Cardiac fibroblast (primary cell): ENCODE data around the gene XPNPEP1.

Source experiments
- DNase-seq, 2 donors: peaks; one replicate each; pipeline versions ENCODE4 v3.0.0 to v3.0.0-alpha.2; 2010; ENCODE audit warnings: low read depth in 2 of 2
- H3K4me3 ChIP-seq, 2 donors: replicated peaks in 1 of 2; 1 replicate in 1 of 2; 2 replicates in 1 of 2; pipeline ENCODE4 v1.5.1; 2011; ENCODE audit warnings: low read depth in 2 of 2, low read length in 2 of 2, mild to moderate bottlenecking in 2 of 2, moderate library complexity in 1 of 2
- TF ChIP-seq, protein P1 (sequence below): IDR thresholded peaks from one replicate; pipeline ENCODE4 v1.5.1; 2011; ENCODE audit warnings: low read depth, mild to moderate bottlenecking, low read length, inconsistent platforms

XPNPEP1 gene

DNA sequence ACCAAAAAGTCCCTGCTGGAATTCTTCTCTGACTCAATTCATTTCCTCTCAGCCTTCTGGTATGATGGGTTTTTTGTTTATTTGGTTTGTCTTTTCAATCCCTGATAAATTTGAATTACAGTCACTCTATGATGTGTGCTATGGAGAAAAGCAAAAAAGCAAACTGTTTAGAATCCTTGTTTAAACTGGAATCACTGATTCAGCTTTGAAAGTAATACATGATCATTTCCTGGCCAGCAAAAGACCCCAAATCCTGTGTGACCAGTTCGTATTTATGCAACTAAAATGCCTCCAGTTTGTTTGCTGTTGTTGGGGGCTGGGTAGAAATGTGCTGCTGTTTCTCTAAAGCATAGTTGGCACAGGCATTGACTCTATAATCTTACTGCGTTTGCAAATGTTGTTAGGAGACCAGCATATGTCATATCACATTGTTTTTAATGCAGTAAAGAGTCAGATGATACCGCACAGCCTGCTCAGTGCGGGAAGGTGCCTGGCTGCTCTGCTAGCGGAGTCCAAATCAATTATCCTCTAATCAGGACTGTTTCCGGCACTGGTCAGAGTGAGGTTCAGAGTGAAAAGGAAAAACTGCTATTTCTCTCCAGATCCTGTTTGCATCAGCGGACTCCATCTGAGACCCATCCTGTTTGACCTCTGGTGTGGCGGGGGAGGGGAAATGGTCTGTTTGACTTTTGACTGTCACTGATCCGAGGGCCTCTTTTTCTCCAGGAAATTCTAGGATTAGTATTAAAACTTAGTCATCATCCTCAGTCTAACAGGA is 43.8 kb upstream of the XPNPEP1 start:
- H3K4me3 ChIP-seq: peak overlapping the region in 1 of 2 donors; percentile 4
- TF ChIP-seq, protein P1, sequence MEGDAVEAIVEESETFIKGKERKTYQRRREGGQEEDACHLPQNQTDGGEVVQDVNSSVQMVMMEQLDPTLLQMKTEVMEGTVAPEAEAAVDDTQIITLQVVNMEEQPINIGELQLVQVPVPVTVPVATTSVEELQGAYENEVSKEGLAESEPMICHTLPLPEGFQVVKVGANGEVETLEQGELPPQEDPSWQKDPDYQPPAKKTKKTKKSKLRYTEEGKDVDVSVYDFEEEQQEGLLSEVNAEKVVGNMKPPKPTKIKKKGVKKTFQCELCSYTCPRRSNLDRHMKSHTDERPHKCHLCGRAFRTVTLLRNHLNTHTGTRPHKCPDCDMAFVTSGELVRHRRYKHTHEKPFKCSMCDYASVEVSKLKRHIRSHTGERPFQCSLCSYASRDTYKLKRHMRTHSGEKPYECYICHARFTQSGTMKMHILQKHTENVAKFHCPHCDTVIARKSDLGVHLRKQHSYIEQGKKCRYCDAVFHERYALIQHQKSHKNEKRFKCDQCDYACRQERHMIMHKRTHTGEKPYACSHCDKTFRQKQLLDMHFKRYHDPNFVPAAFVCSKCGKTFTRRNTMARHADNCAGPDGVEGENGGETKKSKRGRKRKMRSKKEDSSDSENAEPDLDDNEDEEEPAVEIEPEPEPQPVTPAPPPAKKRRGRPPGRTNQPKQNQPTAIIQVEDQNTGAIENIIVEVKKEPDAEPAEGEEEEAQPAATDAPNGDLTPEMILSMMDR: no peak
- DNase-seq: peak; percentile 68 to 86

GRCh38 chr10:109964318-109964717 is 41.0 kb upstream of the XPNPEP1 start:
- H3K4me3 ChIP-seq: no peak overlapping the region
- DNase-seq: no peak
- TF ChIP-seq, protein P1: no peak

DNA sequence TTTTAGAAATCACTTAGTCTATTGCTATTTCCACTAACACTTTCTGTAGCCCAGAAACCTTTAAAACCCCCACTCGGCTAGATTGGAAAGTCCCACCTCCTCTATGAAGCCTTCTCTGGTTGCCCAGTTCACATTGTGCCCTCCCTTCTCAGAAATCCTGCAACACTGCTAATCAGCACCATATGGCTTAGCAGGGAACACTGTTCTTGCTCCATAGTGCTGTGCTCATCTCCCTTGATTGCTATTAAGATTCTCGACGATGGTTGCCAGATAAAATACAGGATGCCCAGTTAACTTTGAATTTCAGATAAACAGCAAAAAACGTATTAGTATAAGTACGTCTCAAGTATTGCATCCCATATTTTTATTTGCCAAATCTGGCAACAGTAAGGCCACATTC is 40.1 kb upstream of the XPNPEP1 start:
- no peak overlapping the region for H3K4me3 ChIP-seq
- TF ChIP-seq, protein P1: no peak
- peak in 1 of 2 donors; percentile 30 for DNase-seq

DNA sequence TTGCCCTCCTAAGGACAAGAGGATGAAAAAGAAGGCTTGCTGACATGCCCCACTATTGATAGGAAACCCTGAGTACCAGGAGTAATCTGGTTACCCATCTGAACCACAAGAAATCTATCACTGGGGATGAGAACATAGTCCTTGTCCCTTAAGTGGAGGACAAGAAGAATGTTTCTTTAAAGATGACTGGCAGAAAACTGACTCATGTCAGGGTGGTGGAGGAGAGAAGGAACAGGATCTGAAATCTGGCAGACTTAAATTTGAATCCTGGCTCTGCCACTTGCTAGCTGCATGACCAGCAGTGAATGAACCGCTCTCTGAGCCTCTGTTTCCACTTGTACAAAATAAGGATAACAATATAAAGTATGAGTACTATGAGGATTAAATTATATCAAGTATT is 38.9 kb upstream of the XPNPEP1 start:
- peak in 1 of 2 donors; percentile 16 for DNase-seq
- H3K4me3 ChIP-seq: no peak overlapping the region
- TF ChIP-seq, protein P1: no peak

DNA sequence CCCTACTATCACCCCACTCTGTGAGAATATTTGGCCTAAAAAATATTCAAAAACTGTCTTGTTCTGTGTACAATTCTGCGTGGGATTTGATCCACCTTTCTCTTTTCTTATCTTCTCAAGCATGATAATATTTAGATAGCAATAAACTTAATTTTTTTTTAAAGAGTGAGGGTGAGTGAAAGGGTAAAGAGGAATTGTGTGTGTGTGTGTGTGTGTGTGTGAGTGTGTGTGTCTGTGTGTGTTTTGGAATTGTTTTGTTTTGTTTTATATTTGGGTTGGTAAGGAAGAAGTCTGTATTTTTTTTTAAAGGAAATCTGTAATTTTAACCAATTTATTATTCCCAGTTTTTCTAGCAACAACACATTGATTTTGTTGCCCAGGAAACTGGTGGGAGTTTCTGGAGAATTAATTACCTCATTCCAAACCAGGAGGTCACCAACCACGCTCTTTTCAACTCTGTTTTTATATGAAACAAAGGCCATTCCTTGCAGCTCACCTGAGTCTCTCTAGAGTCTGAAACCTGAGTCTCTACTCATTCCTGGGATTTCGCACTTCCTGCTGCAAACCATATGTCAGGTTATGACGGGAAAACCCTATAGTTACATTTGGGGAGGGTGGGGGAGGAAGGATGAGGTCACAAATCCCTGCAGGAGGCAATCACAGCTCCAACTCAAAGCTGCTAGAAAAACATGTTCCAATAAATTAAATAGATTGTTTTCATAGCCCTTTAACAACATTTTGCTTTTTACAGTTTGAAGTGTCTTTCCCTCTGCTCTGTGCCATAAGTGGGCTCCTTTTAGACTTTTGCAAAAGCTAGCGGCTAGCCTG is 38.1 kb upstream of the XPNPEP1 start:
- DNase-seq: peak in 1 of 2 donors; percentile 56
- TF ChIP-seq, protein P1: no peak
- H3K4me3 ChIP-seq: no peak overlapping the region

DNA sequence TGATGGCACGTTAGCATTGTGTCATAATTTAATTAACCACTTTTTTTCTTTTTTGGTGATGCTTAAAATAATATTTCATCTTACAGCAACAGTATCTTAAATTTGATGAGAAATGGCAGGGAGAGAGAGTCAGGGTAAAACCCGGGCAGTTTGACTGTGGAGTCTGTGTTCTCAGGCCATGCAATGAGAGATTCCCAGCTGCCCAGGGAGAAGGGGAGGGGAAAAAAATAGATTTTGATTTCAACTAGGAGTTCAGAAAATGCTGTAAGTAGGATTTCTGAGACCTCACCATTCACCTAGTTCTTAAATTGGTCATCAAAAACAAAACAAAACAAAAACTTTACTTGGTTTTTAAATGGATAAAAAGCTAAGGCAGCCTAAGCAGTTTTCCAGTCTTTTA is 37.4 kb upstream of the XPNPEP1 start:
- TF ChIP-seq, protein P1: no peak
- H3K4me3 ChIP-seq: no peak overlapping the region
- peak in 1 of 2 donors; percentile 15 for DNase-seq
